HCT116 (cell line): ENCODE measurements around the gene ROBO1. TPM values are rescaled to one million over a fixed set of nuclear protein-coding genes. Genes with fewer than 3 reads are reported as not detected.

Experiments used
- ATAC-seq: fragments of 200-7000 bp; cut with Tn5 transposase; 2 replicates; pipeline ENCODE4 v1.9.1; 2020; ENCODE audit warnings: mild to moderate bottlenecking, moderate library complexity
- BruUV-seq: library from RNA; stranded (reverse); fragments of 400-500 nt; replicated peaks from 2 replicates; lab custom pipeline; 2021; lab: Mats Ljungman, UMichigan
- CTCF ChIA-PET: fragments of 300-600 bp; sonication (Branson Sonifier 250); formaldehyde crosslinking; loops from one replicate; lab custom pipeline; 2021; ENCODE audit warnings: antibody characterized with exemption; lab: Charles Lee
- POLR2A ChIA-PET: fragments of 300-600, 350-600 bp; sonication (Branson Sonifier 250); formaldehyde crosslinking; loops from one replicate; lab custom pipeline; 2021; ENCODE audit warnings: antibody characterized with exemption; lab: Charles Lee
- RAD21 ChIA-PET, 2 experiments: fragments of 300-600 bp; sonication (Branson Sonifier 250); formaldehyde crosslinking; loops; one replicate each; lab custom pipeline; 2023; ENCODE audit warnings: low total read pairs in 2 of 2; ENCODE audit not compliant: uncharacterized antibody in 2 of 2, unreplicated experiment in 2 of 2, low non-redundant PET in 1 of 2; lab: Charles Lee
- DNase-seq: peaks from one replicate; pipeline ENCODE4 v3.0.0-alpha.2; 2010; ENCODE audit warnings: low read depth, low spot score
- H2AFZ ChIP-seq: fragments of 200-600 bp; shearing (Covaris generic), sonication (generic); 2 replicates; pipeline ENCODE4 v1.6.1; 2017; ENCODE audit warnings: low read depth, mixed run types, mixed read lengths, antibody characterized with exemption, low read length; ENCODE audit not compliant: poor library complexity, severe bottlenecking
- H3K27ac ChIP-seq: 2 replicates; pipeline ENCODE4 v1.5.1; 2012; ENCODE audit warnings: low read depth, low read length
- H3K27me3 ChIP-seq: fragments of 200-600 bp; sonication (generic); 2 replicates; pipeline ENCODE4 v1.6.1; 2016; ENCODE audit warnings: mixed run types, low read length, mixed read lengths; ENCODE audit not compliant: insufficient read depth
- H3K36me3 ChIP-seq, 2 experiments: fragments of 200-500 bp in 1 of 2; fragments of 200-600 bp in 1 of 2; sonication (Bioruptor generic) in 1 of 2; sonication (generic) in 1 of 2; 2 replicates each; pipeline versions ENCODE4 v1.5.1 to v1.6.1; 2014 to 2016; ENCODE audit warnings: low read length in 2 of 2, inconsistent platforms in 1 of 2, mixed read lengths in 1 of 2, mixed run types in 1 of 2; ENCODE audit not compliant: insufficient read depth in 2 of 2, control insufficient read depth in 1 of 2
- H3K4me1 ChIP-seq, 2 experiments: fragments of 200-600 bp in 1 of 2; sonication (generic) in 1 of 2; 2 replicates each; pipeline versions ENCODE4 v1.5.1 to v1.6.1; 2012 to 2017; ENCODE audit warnings: low read length in 2 of 2, inconsistent platforms in 1 of 2, mild to moderate bottlenecking in 1 of 2, mixed read lengths in 1 of 2, mixed run types in 1 of 2, moderate library complexity in 1 of 2; ENCODE audit not compliant: insufficient read depth in 2 of 2, control insufficient read depth in 1 of 2
- H3K4me2 ChIP-seq: fragments of 200-600 bp; sonication (generic); 2 replicates; pipeline ENCODE4 v1.6.1; 2017; ENCODE audit warnings: mixed run types, low read length, mixed read lengths
- H3K4me3 ChIP-seq, 2 experiments: fragments of 200-600 bp in 1 of 2; sonication (generic) in 1 of 2; replicated peaks in 1 of 2; 2 replicates each; pipeline ENCODE4 v1.5.1; 2011 to 2016; ENCODE audit warnings: low read length in 2 of 2, control low read depth in 1 of 2, low read depth in 1 of 2, mild to moderate bottlenecking in 1 of 2, mixed read lengths in 1 of 2, mixed run types in 1 of 2
- H3K79me2 ChIP-seq: fragments of 200-600 bp; sonication (generic); 2 replicates; pipeline ENCODE4 v1.6.1; 2017; ENCODE audit warnings: mild to moderate bottlenecking, mixed run types, low read length, moderate library complexity, mixed read lengths; ENCODE audit not compliant: insufficient read depth
- H3K9ac ChIP-seq: fragments of 200-600 bp; sonication (generic); 2 replicates; pipeline ENCODE4 v1.6.1; 2016; ENCODE audit warnings: low read length, mixed read lengths
- H3K9me2 ChIP-seq: fragments of 200-600 bp; sonication (generic), shearing (Covaris generic); 2 replicates; pipeline ENCODE4 v1.6.1; 2017; ENCODE audit warnings: mixed run types, mild to moderate bottlenecking, moderate library complexity; ENCODE audit not compliant: insufficient read depth
- H3K9me3 ChIP-seq, 2 experiments: fragments of 200-500 bp in 1 of 2; fragments of 200-600 bp in 1 of 2; sonication (Bioruptor generic) in 1 of 2; sonication (generic) in 1 of 2; 2 replicates each; pipeline ENCODE4 v1.6.1; 2014 to 2017; ENCODE audit warnings: low read length in 2 of 2, mixed read lengths in 2 of 2, inconsistent platforms in 1 of 2, low read depth in 1 of 2, mild to moderate bottlenecking in 1 of 2, mixed run types in 1 of 2, moderate library complexity in 1 of 2; ENCODE audit not compliant: control insufficient read depth in 1 of 2, insufficient read depth in 1 of 2
- H4K20me1 ChIP-seq: fragments of 200-600 bp; sonication (generic), shearing (Covaris generic); 2 replicates; pipeline ENCODE4 v1.6.1; 2017; ENCODE audit warnings: mixed run types, mild to moderate bottlenecking, moderate library complexity; ENCODE audit not compliant: insufficient read depth
- CEBPB ChIP-seq: IDR thresholded peaks from 2 replicates; pipeline ENCODE4 v1.6.1; 2012; ENCODE audit warnings: low read depth
- EGR1 ChIP-seq: IDR thresholded peaks from 2 replicates; pipeline ENCODE4 v1.6.1; 2012; ENCODE audit warnings: low read depth
- ELF1 ChIP-seq: IDR thresholded peaks from 2 replicates; pipeline ENCODE4 v1.6.1; 2012; ENCODE audit warnings: low read depth, borderline replicate concordance
- EZH2 ChIP-seq: fragments of 200-600 bp; sonication (generic); IDR thresholded peaks from 2 replicates; pipeline ENCODE4 v1.6.1; 2017; ENCODE audit warnings: antibody characterized with exemption, mixed run types
- EZH2phosphoT487 ChIP-seq: fragments of 200-600 bp; IDR thresholded peaks from 2 replicates; pipeline ENCODE4 v1.6.1; 2018; ENCODE audit warnings: antibody characterized with exemption, borderline replicate concordance
- FOSL1 ChIP-seq: IDR thresholded peaks from 2 replicates; pipeline ENCODE4 v1.6.1; 2012; ENCODE audit warnings: low read depth
- POLR2A ChIP-seq: IDR thresholded peaks from 2 replicates; pipeline ENCODE4 v1.7.0; 2011; ENCODE audit warnings: borderline replicate concordance; ENCODE audit not compliant: insufficient read depth, insufficient read length; ENCODE audit errors: extremely low read depth
- POLR2AphosphoS5 ChIP-seq: IDR thresholded peaks from 2 replicates; pipeline ENCODE4 v1.6.1; 2011; ENCODE audit warnings: mild to moderate bottlenecking, low read depth, low read length, moderate library complexity
- RAD21 ChIP-seq: IDR thresholded peaks from 2 replicates; pipeline ENCODE4 v1.6.1; 2012; ENCODE audit warnings: low read depth, mild to moderate bottlenecking
- SP1 ChIP-seq: IDR thresholded peaks from 2 replicates; pipeline ENCODE4 v1.6.1; 2012; ENCODE audit warnings: low read depth
- SRF ChIP-seq: IDR thresholded peaks from 2 replicates; pipeline ENCODE4 v1.6.1; 2012; ENCODE audit warnings: low read depth
- TCF7L2 ChIP-seq: IDR thresholded peaks from 2 replicates; pipeline ENCODE4 v1.7.0; 2011; ENCODE audit warnings: borderline replicate concordance, inconsistent platforms; ENCODE audit not compliant: insufficient read depth, insufficient read length; ENCODE audit errors: extremely low read depth
- YY1 ChIP-seq: IDR thresholded peaks from 2 replicates; pipeline ENCODE4 v1.6.1; 2011; ENCODE audit warnings: low read length, low read depth, moderate library complexity, mild to moderate bottlenecking; ENCODE audit not compliant: insufficient replicate concordance; ENCODE audit errors: extremely low read depth
- ZFX ChIP-seq: fragments of 450-650 bp; IDR thresholded peaks from 2 replicates; pipeline ENCODE4 v1.6.1; 2017
- ZNF274 ChIP-seq: fragments of 200-500 bp; sonication (Bioruptor generic); IDR thresholded peaks from 2 replicates; pipeline ENCODE4 v1.6.1; 2014; ENCODE audit warnings: mild to moderate bottlenecking, low read depth, low read length, inconsistent platforms
- intact Hi-C: fragments of 100-400 bp; cut with micrococcal nuclease; formaldehyde crosslinking; loops from 2 replicates; pipeline ENCODE4 v1.10.0; 2022
- total RNA-seq: library from RNA; stranded (reverse); gene quantifications from one replicate; pipeline ENCODE4 v1.2.1, GENCODE V29; 2021; ENCODE audit not compliant: unreplicated experiment
- TF ChIP-seq, protein P1 (sequence below), 3 experiments: fragments of 200-600 bp in 1 of 3; sonication (generic) in 1 of 3; IDR thresholded peaks in 2 of 3; conservative IDR thresholded peaks in 1 of 3; 2 replicates each; pipeline ENCODE4 v1.5.1; 2012 to 2017; ENCODE audit warnings: low read depth in 2 of 3, low read length in 2 of 3, antibody characterized with exemption in 1 of 3, borderline replicate concordance in 1 of 3, control low read depth in 1 of 3, mild to moderate bottlenecking in 1 of 3, mixed read lengths in 1 of 3, mixed run types in 1 of 3, moderate library complexity in 1 of 3; ENCODE audit not compliant: insufficient read depth in 1 of 3
- TF ChIP-seq, protein P2 (sequence below): IDR thresholded peaks from 2 replicates; pipeline ENCODE4 v1.6.1; 2012
- TF ChIP-seq, protein P3 (sequence below): IDR thresholded peaks from 2 replicates; pipeline ENCODE4 v1.6.1; 2012
- TF ChIP-seq, protein P4 (sequence below): IDR thresholded peaks from 2 replicates; pipeline ENCODE4 v1.6.1; 2012; ENCODE audit warnings: low read depth

ROBO1 gene
- total RNA-seq, 1 experiment from 2014 or later: 0.27 TPM

DNA sequence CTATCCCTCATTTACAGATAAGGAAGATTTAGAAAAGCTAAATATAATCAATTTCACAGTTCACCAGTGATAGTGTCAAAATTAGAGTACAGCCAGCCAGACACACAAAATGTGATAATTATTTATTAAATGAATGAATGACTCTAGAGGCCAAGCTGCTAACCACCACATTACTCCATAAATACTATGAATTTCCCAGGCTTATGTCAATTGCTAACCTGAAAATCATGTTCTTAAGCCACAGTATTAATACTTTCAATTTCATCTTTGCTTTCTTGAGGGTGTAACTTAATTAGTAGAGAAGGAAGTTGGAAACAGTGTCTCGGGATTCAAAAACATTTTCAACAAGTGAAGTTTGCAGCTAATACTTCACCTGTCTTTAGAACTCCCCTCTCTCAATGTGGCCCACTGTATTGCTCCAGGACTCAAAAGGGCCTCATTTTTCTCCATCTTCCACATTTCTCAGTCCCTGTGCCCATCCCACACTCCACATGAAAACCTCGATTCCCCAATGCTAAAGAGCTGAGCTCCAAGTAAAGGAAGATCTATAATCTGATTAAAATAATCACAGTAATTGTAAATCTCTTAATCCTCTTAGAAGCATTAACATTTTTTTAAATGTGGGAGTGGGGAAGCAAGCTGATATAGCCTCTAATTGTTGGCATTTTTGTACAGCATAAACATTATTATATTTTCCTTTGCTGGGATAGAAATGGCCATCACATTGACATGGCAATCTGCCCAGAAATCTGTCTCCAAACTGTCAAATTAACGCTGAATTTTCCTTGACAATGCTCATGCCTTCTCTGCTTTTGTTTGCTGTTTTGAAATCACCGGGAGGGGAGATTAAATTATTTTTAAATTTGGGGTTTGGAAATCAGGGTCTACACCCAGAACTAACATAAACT, 765.1 kb downstream of the ROBO1 start:
- Histone ChIP-seq H3K27me3 (no peaks in the 10 kb centered on the region), H3K4me2 (no peak overlapping the region), H3K79me2 (no peaks in the 10 kb centered on the region), H3K4me3 (no peak overlapping the region), H3K27ac (no peak overlapping the region), H3K4me1 (no peaks in the 10 kb centered on the region), H3K9ac (no peak overlapping the region), H3K9me2 (no peaks in the 10 kb centered on the region), H3K9me3 (peaks cover 3 to 31% of the 10 kb centered on the region in 2 experiments; a peak in 2 of 4 replicates), H2AFZ (no peak overlapping the region), H3K36me3 (no peaks in the 10 kb centered on the region), H4K20me1 (no peaks in the 10 kb centered on the region)
- RAD21 ChIA-PET: no interaction called here
- TF ChIP-seq EZH2 (no peak), POLR2AphosphoS5 (no peak), ZNF274 (no peak), EZH2phosphoT487 (no peak), EGR1 (no peak), SP1 (no peak), TCF7L2 (no peak), CEBPB (no peak), YY1 (no peak), POLR2A (no peak), ELF1 (no peak), SRF (no peak), FOSL1 (no peak), RAD21 (no peak), ZFX (no peak)
- TF ChIP-seq, protein P1, sequence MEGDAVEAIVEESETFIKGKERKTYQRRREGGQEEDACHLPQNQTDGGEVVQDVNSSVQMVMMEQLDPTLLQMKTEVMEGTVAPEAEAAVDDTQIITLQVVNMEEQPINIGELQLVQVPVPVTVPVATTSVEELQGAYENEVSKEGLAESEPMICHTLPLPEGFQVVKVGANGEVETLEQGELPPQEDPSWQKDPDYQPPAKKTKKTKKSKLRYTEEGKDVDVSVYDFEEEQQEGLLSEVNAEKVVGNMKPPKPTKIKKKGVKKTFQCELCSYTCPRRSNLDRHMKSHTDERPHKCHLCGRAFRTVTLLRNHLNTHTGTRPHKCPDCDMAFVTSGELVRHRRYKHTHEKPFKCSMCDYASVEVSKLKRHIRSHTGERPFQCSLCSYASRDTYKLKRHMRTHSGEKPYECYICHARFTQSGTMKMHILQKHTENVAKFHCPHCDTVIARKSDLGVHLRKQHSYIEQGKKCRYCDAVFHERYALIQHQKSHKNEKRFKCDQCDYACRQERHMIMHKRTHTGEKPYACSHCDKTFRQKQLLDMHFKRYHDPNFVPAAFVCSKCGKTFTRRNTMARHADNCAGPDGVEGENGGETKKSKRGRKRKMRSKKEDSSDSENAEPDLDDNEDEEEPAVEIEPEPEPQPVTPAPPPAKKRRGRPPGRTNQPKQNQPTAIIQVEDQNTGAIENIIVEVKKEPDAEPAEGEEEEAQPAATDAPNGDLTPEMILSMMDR (IDR thresholded peaks at IDR 0.05 in 2 of 3, conservative IDR thresholded peaks at IDR 0.05 in 1 of 3; ENCODE audit: borderline replicate concordance in 1 of 3, insufficient read depth in 1 of 3, low read depth in 2 of 3, low read length in 2 of 3): no peak
- TF ChIP-seq, protein P2, sequence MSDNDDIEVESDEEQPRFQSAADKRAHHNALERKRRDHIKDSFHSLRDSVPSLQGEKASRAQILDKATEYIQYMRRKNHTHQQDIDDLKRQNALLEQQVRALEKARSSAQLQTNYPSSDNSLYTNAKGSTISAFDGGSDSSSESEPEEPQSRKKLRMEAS: no peak
- TF ChIP-seq, protein P3, sequence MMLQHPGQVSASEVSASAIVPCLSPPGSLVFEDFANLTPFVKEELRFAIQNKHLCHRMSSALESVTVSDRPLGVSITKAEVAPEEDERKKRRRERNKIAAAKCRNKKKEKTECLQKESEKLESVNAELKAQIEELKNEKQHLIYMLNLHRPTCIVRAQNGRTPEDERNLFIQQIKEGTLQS: no peak
- TF ChIP-seq, protein P4, sequence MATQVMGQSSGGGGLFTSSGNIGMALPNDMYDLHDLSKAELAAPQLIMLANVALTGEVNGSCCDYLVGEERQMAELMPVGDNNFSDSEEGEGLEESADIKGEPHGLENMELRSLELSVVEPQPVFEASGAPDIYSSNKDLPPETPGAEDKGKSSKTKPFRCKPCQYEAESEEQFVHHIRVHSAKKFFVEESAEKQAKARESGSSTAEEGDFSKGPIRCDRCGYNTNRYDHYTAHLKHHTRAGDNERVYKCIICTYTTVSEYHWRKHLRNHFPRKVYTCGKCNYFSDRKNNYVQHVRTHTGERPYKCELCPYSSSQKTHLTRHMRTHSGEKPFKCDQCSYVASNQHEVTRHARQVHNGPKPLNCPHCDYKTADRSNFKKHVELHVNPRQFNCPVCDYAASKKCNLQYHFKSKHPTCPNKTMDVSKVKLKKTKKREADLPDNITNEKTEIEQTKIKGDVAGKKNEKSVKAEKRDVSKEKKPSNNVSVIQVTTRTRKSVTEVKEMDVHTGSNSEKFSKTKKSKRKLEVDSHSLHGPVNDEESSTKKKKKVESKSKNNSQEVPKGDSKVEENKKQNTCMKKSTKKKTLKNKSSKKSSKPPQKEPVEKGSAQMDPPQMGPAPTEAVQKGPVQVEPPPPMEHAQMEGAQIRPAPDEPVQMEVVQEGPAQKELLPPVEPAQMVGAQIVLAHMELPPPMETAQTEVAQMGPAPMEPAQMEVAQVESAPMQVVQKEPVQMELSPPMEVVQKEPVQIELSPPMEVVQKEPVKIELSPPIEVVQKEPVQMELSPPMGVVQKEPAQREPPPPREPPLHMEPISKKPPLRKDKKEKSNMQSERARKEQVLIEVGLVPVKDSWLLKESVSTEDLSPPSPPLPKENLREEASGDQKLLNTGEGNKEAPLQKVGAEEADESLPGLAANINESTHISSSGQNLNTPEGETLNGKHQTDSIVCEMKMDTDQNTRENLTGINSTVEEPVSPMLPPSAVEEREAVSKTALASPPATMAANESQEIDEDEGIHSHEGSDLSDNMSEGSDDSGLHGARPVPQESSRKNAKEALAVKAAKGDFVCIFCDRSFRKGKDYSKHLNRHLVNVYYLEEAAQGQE: no peak
- CTCF ChIA-PET: no interaction called here
- POLR2A ChIA-PET: no interaction called here
- intact Hi-C loops: no loop called here
- BruUV-seq: no TSS peak
- ATAC-seq (no peak), DNase-seq (no peak)
